Measurements from ENCODE around the gene UXS1. TPM values are rescaled to one million over a fixed set of nuclear protein-coding genes. Genes with fewer than 3 reads are reported as not detected.

Gene UXS1
- polyA plus RNA-seq, 1 donor from 2014 or later, result 19.1 TPM

DNA sequence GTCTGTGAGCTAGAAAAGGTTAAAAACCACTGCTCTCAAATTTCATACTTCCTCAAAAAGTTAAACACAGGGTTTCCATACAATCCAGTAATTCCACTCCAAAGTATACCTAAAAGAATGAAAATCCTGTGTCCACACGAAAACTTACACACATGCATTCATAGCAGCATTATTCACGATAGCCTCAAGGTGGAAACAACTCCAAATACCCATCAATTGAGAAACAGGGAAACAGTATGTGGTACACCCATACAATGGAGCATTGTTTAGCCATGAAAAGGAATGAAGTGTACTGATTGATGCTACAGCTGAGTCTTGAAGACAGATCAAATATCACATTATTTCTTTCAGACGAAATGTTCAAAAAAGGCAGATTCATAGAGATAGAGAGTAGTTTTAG lies 36.7 kb downstream of the UXS1 start:
- peaks cover 13% of the 10 kb centered on the region for H3K36me3 ChIP-seq (ENCODE audit: insufficient read depth, low read length)

DNA sequence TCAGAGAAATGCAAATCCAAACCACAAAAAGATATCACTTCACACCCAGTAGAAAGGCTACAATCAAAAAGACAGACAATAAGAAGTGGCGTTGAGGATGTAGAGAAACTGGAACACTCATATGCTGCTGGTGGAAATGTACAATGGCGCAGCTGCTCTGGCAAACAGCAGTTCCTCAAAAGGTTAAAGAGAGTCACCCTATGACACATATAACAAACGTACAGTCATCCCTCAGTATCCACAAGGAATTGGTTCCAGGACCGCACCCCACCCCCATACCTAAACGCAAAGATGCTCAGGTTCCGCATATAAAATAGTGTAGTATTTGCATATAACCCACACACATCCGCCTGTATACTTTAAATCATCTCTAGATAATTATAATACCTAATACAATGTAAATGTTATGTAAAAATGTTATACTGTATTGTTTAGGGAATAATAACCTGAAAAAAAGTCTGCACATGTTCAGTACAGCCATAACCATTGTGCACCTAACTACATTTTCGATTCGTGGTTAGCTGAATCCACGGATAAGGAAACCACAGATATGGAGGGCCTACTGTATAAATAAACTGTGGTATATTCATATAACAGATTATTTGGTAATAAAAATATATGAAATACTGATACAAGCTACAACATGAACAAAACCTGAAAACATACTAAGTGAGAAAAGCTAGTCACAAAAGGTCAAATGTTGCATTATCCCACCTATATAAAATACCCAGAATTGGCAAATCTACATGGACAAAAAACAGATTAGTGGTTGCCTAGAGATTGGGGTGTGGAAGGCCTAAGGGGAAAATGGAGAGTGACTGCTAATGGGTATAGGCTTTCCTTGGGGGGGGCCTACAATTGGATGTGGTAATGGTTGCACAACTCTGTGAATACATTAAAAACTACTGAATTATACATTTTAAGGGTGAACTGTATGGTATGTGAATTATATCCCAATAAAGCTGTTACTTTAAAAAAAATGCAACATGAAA lies 37.5 kb downstream of the UXS1 start:
- H4K20me1 ChIP-seq (ENCODE audit: insufficient read depth), result no peaks in the 10 kb centered on the region
- no peak overlapping the region for H3K9ac ChIP-seq (ENCODE audit: low read length)
- no peak overlapping the region for H2AFZ ChIP-seq (ENCODE audit: low read depth, low read length)
- H3K27ac ChIP-seq (ENCODE audit: low read length), result no peak overlapping the region
- no peaks in the 10 kb centered on the region for H3K9me3 ChIP-seq (ENCODE audit: low read length)
- H3F3A ChIP-seq (ENCODE audit: insufficient read depth, low read length, poor library complexity, severe bottlenecking), result no peaks in the 10 kb centered on the region
- TF ChIP-seq EZH2 (IDR thresholded peaks at IDR 0.05; ENCODE audit: borderline replicate concordance, insufficient read depth, low read length, poor library complexity, severe bottlenecking), result no peak
- no peak for TF ChIP-seq EP300 (conservative IDR thresholded peaks at IDR 0.05; ENCODE audit: poor library complexity, severe bottlenecking)
- TF ChIP-seq SMC3 (conservative IDR thresholded peaks at IDR 0.05; ENCODE audit: poor library complexity), result no peak
- TF ChIP-seq, protein P1, sequence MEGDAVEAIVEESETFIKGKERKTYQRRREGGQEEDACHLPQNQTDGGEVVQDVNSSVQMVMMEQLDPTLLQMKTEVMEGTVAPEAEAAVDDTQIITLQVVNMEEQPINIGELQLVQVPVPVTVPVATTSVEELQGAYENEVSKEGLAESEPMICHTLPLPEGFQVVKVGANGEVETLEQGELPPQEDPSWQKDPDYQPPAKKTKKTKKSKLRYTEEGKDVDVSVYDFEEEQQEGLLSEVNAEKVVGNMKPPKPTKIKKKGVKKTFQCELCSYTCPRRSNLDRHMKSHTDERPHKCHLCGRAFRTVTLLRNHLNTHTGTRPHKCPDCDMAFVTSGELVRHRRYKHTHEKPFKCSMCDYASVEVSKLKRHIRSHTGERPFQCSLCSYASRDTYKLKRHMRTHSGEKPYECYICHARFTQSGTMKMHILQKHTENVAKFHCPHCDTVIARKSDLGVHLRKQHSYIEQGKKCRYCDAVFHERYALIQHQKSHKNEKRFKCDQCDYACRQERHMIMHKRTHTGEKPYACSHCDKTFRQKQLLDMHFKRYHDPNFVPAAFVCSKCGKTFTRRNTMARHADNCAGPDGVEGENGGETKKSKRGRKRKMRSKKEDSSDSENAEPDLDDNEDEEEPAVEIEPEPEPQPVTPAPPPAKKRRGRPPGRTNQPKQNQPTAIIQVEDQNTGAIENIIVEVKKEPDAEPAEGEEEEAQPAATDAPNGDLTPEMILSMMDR (IDR thresholded peaks at IDR 0.05; ENCODE audit: poor library complexity, severe bottlenecking), result no peak
- no peak for TF ChIP-seq POLR2AphosphoS5 (IDR thresholded peaks at IDR 0.05)
- no peaks in the 10 kb centered on the region for H3K9me2 ChIP-seq (ENCODE audit: insufficient read depth, low read length)
- H3K27me3 ChIP-seq (ENCODE audit: insufficient read depth, low read depth, low read length), result no peaks in the 10 kb centered on the region
- H3K36me3 ChIP-seq (ENCODE audit: insufficient read depth, low read length), result peaks cover 13% of the 10 kb centered on the region
- H3K79me2 ChIP-seq (replicated peaks; ENCODE audit: insufficient read depth, low read length), result no peaks in the 10 kb centered on the region
- no peak overlapping the region for H3K4me3 ChIP-seq (ENCODE audit: low read length)
- no peak overlapping the region for H3K4me2 ChIP-seq (ENCODE audit: low read length)

More for the DNA sequence above, 36.7 kb downstream of the UXS1 start:
- Histone ChIP-seq H4K20me1 (ENCODE audit: insufficient read depth) (no peaks in the 10 kb centered on the region), H2AFZ (ENCODE audit: low read depth, low read length) (no peak overlapping the region), H3K79me2 (replicated peaks; ENCODE audit: insufficient read depth, low read length) (no peaks in the 10 kb centered on the region), H3K27me3 (ENCODE audit: insufficient read depth, low read depth, low read length) (no peaks in the 10 kb centered on the region), H3K9ac (ENCODE audit: low read length) (no peak overlapping the region), H3K9me2 (ENCODE audit: insufficient read depth, low read length) (no peaks in the 10 kb centered on the region), H3K4me2 (ENCODE audit: low read length) (no peak overlapping the region), H3K9me3 (ENCODE audit: low read length) (no peaks in the 10 kb centered on the region), H3K4me3 (ENCODE audit: low read length) (no peak overlapping the region), H3K27ac (ENCODE audit: low read length) (no peak overlapping the region), H3F3A (ENCODE audit: insufficient read depth, low read length, poor library complexity, severe bottlenecking) (no peaks in the 10 kb centered on the region)
- TF ChIP-seq MXI1 (conservative IDR thresholded peaks at IDR 0.05; ENCODE audit: poor library complexity, severe bottlenecking) (no peak), EP300 (conservative IDR thresholded peaks at IDR 0.05; ENCODE audit: poor library complexity, severe bottlenecking) (no peak), TAF1 (IDR thresholded peaks at IDR 0.05; ENCODE audit: low read depth) (no peak), SMC3 (conservative IDR thresholded peaks at IDR 0.05; ENCODE audit: poor library complexity) (no peak), EZH2 (IDR thresholded peaks at IDR 0.05; ENCODE audit: borderline replicate concordance, insufficient read depth, low read length, poor library complexity, severe bottlenecking) (no peak)
- TF ChIP-seq, protein P2, sequence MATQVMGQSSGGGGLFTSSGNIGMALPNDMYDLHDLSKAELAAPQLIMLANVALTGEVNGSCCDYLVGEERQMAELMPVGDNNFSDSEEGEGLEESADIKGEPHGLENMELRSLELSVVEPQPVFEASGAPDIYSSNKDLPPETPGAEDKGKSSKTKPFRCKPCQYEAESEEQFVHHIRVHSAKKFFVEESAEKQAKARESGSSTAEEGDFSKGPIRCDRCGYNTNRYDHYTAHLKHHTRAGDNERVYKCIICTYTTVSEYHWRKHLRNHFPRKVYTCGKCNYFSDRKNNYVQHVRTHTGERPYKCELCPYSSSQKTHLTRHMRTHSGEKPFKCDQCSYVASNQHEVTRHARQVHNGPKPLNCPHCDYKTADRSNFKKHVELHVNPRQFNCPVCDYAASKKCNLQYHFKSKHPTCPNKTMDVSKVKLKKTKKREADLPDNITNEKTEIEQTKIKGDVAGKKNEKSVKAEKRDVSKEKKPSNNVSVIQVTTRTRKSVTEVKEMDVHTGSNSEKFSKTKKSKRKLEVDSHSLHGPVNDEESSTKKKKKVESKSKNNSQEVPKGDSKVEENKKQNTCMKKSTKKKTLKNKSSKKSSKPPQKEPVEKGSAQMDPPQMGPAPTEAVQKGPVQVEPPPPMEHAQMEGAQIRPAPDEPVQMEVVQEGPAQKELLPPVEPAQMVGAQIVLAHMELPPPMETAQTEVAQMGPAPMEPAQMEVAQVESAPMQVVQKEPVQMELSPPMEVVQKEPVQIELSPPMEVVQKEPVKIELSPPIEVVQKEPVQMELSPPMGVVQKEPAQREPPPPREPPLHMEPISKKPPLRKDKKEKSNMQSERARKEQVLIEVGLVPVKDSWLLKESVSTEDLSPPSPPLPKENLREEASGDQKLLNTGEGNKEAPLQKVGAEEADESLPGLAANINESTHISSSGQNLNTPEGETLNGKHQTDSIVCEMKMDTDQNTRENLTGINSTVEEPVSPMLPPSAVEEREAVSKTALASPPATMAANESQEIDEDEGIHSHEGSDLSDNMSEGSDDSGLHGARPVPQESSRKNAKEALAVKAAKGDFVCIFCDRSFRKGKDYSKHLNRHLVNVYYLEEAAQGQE (IDR thresholded peaks at IDR 0.05; ENCODE audit: borderline replicate concordance), result no peak
- TF ChIP-seq, protein P1 (IDR thresholded peaks at IDR 0.05; ENCODE audit: poor library complexity, severe bottlenecking), result no peak
